Measurements from ENCODE around the gene NCKAP1. TPM values are rescaled to one million over a fixed set of nuclear protein-coding genes. Genes with fewer than 3 reads are reported as not detected.
A peak's percentile ranks its signal among the peaks of the same experiment; 100 is the strongest.

Gene NCKAP1
- total RNA-seq, 4 donors from 2014 or later: 88.3 to 160 (median 122) TPM

- TF ChIP-seq POLR2A (IDR thresholded peaks at IDR 0.05) (no peak), CTCF (IDR thresholded peaks at IDR 0.05) (no peak)
- WGBS, 2 donors: 1 to 3% methylated on average over 8 of the region's 8 CpGs
- H3K4me3 ChIP-seq (ENCODE audit: low read depth, poor library complexity, severe bottlenecking): peak overlapping the region; percentile 60
- no peak for DNase-seq (ENCODE audit: low spot score in 2 of 2)
- intact Hi-C loops (cut with DNase I; ENCODE audit: low total_unique reads): no loop called here
Observed at GRCh38 chr2:183078163-183078463, 39.9 kb upstream of the NCKAP1 start.

GRCh38 chr2:183072177-183072576 lies 33.9 kb upstream of the NCKAP1 start:
- no peak for DNase-seq (ENCODE audit: low spot score in 2 of 2)
- H3K4me3 ChIP-seq (ENCODE audit: low read depth, poor library complexity, severe bottlenecking): no peak overlapping the region
- intact Hi-C loops (cut with DNase I; ENCODE audit: low total_unique reads): no loop called here
- TF ChIP-seq POLR2A (IDR thresholded peaks at IDR 0.05) (no peak), CTCF (IDR thresholded peaks at IDR 0.05) (no peak)
- WGBS, 2 donors: 88 to 98% methylated on average over 5 to 7 of the region's 7 CpGs

GRCh38 chr2:183070942-183071844 lies 32.9 kb upstream of the NCKAP1 start:
- no peak for DNase-seq (ENCODE audit: low spot score in 2 of 2)
- no peak overlapping the region for H3K4me3 ChIP-seq (ENCODE audit: low read depth, poor library complexity, severe bottlenecking)
- intact Hi-C loops (cut with DNase I; ENCODE audit: low total_unique reads): no loop called here
- TF ChIP-seq POLR2A (IDR thresholded peaks at IDR 0.05): no peak
- TF ChIP-seq CTCF (IDR thresholded peaks at IDR 0.05): no peak
- 70 to 71% methylated on average over 27 to 32 of the region's 34 CpGs for WGBS, 2 donors

- intact Hi-C loops (cut with DNase I; ENCODE audit: low total_unique reads): no loop called here
- DNase-seq (ENCODE audit: low spot score in 2 of 2): no peak
- H3K4me3 ChIP-seq (ENCODE audit: low read depth, poor library complexity, severe bottlenecking): no peak overlapping the region
- 92 to 93% methylated on average over 1 to 2 of the region's 2 CpGs for WGBS, 2 donors
- no peak for TF ChIP-seq POLR2A (IDR thresholded peaks at IDR 0.05)
- TF ChIP-seq CTCF (IDR thresholded peaks at IDR 0.05): no peak
Observed at GRCh38 chr2:183069174-183069573, 30.9 kb upstream of the NCKAP1 start.

GRCh38 chr2:183068561-183068960 lies 30.3 kb upstream of the NCKAP1 start:
- no peak overlapping the region for H3K4me3 ChIP-seq (ENCODE audit: low read depth, poor library complexity, severe bottlenecking)
- intact Hi-C loops (cut with DNase I; ENCODE audit: low total_unique reads): no loop called here
- DNase-seq (ENCODE audit: low spot score in 2 of 2): no peak
- 78 to 79% methylated on average over 2 to 3 of the region's 3 CpGs for WGBS, 2 donors
- TF ChIP-seq CTCF (IDR thresholded peaks at IDR 0.05) (no peak), POLR2A (IDR thresholded peaks at IDR 0.05) (no peak)

- DNase-seq (ENCODE audit: low spot score in 2 of 2): no peak
- 17 to 29% methylated on average over 2 of the region's 2 CpGs for WGBS, 2 donors
- intact Hi-C loops (cut with DNase I; ENCODE audit: low total_unique reads): no loop called here
- no peak for TF ChIP-seq CTCF (IDR thresholded peaks at IDR 0.05)
- TF ChIP-seq POLR2A (IDR thresholded peaks at IDR 0.05): no peak
- H3K4me3 ChIP-seq (ENCODE audit: low read depth, poor library complexity, severe bottlenecking): no peak overlapping the region
Observed at GRCh38 chr2:183063083-183063482, 24.8 kb upstream of the NCKAP1 start.
